ENCODE measurements around the gene SCP2D1. TPM values are rescaled to one million over a fixed set of nuclear protein-coding genes. Genes with fewer than 3 reads are reported as not detected.

The SCP2D1 gene
- total and polyA plus RNA-seq, 2 of the 8 experiments (the other 6 are each of a cell fraction or from before 2014, with no cell fraction given), result not detected

DNA sequence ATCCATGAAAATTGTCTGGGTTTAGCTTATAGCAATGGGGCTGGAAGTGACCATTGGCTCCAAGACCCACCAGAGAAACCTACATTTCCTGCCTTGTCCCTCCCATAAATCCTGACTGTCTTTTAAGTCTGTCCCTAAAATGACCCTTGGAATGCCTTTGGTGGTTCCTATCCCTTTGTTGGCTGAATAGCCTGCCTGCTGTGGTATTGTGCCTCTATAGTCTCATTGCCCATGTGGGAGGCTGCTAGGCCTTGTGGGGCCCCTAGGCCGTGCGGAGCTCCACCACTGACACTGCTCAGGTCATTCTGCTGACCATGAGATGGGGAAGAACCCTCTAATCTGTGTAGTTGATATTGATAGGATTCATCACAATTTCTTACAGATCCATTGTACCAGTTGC, 43.3 kb downstream of the SCP2D1 start (continued):
- TF ChIP-seq HDAC2 (IDR thresholded peaks at IDR 0.05; ENCODE audit: borderline replicate concordance in 1 of 2, low read depth in 2 of 2, low read length in 2 of 2), result 0 out of 4 replicates have a peak, but pooled peaks of 1 of the 2 experiments have one; percentile 57
- peak; percentile 90 for TF ChIP-seq TCF12 (IDR thresholded peaks at IDR 0.05; ENCODE audit: low read depth, low read length)
- peak; percentile 64 for TF ChIP-seq SP1 (IDR thresholded peaks at IDR 0.05; ENCODE audit: low read depth, low read length)
